Esophagus muscularis mucosa (tissue), 3 donors: ENCODE measurements around the gene ZNF804A.

Source experiments
- CTCF ChIP-seq, 3 experiments: fragments of 200-600 bp in 2 of 3; fragments of 450-650 bp in 1 of 3; sonication (generic) in 2 of 3; IDR thresholded peaks; one replicate each; pipeline ENCODE4 v1.5.1; 2017 to 2019; ENCODE audit warnings: antibody characterized with exemption in 3 of 3, mild to moderate bottlenecking in 2 of 3, moderate library complexity in 1 of 3
- POLR2A ChIP-seq: fragments of 450-650 bp; IDR thresholded peaks from one replicate; pipeline ENCODE4 v1.6.1; 2017; ENCODE audit warnings: antibody characterized with exemption, moderate library complexity, mild to moderate bottlenecking, low read depth
- POLR2AphosphoS5 ChIP-seq, 2 donors: sonication (generic); formaldehyde crosslinking; IDR thresholded peaks; one replicate each; pipeline ENCODE4 v1.6.1; 2017; ENCODE audit warnings: antibody characterized with exemption in 2 of 2

GRCh38 chr2:184769686-184770085, 171.4 kb downstream of the ZNF804A start:
- no peak for TF ChIP-seq CTCF (IDR thresholded peaks at IDR 0.05)
- no peak for TF ChIP-seq POLR2A
- TF ChIP-seq POLR2AphosphoS5 (IDR thresholded peaks at IDR 0.05), result no peak
